NCI-H748 treated with DMSO at 0.1 percent for 48 hours (cell line): ENCODE data around the gene RAB13.

ENCODE experiments used
- DNase-seq: peaks from one replicate; lab custom pipeline; 2025; lab: John Stamatoyannopoulos, UW

RAB13 gene

DNA sequence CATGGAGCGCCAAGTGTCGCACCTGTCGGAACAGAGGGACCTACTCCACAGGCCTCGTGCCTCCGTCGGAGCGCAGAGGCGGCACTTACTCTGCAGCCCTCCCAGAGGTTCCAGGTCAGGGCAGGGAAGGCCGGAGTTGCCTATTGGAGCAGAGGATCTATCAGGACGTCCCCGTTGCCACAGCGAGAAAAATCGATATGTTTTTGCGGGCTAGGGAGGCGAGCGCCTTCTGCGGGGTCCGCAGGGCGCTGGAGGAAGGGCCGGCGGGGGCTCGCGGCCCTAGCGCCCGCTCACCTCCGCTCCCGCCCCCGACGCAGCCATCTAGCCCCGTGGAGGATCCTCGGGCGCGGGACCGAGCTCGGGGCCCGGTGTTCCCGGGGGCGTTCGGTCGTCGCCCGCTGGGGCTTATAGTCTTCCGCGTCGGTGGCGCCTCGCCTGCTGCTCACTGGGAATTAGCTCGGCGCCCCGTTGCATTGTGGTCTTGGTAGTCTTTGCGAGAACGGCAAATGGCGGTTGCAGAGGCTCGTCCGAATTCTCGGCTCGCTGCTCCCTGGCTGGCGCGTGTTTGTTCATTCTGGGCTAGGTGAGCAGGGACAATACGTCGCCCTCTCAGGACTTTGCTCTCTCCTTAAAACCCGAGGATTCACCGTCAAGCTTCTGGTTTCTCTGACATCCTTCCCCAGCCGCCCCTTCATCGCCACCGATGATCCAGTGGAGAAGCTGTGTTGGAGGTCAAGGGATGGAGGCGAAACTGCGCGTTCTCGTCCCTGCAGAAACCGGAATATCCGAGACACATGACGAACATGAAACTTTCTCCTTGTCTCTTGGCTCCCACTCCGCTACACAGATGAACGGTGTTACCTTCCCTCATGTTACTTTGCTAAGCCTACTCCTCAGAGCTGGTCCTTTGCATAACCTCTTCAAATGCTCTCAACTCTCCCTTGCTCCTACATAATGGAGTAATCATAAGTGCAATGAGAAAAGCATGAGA, 8.6 kb downstream of the RAB13 start, which contains the start of gene JTB:
Gene JTB (minus strand): TSS at position 425 of the 991 bp plus-strand sequence. CDS start 422 bp downstream, at position 3.
- peak; percentile 67 for DNase-seq

- no peak for DNase-seq
Measured at GRCh38 chr1:153976819-153977249, 9.3 kb downstream of the RAB13 start.

DNA sequence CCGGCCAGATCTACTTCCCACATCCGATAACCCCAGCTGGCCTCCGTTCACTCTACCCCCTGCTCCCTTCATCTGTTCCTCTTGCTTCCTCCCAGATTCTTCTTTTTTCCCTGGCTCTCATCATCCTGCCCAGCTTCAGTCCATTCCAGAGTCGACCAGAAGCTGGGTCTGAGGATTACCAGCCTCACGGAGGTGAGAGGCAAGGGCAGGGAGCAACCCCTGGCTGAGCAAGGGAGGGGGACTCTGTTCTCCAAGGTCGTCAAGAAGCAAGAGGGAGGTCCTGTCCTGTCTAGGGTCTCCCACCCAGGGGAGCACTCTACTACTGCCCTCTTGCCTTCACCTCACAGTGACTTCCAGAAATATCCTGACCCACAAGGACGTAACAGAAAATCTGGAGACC, 12.6 kb downstream of the RAB13 start:
- no peak for DNase-seq

DNA sequence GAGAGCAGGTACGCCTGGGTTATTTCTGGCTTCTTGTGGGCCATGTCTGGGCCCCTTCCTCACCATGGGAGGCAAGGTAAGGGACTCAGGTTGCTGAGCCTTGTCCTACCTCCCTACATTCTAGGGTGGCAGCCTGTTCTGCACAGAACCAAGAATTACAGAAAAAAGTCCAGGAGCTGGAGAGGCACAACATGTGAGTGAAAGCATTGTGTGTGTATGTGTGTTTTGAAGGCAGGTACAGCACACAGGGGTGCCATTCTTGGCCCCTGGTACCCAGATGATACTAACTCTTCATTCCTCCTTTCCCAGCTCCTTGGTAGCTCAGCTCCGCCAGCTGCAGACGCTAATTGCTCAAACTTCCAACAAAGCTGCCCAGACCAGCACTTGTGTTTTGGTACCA, 13.1 kb downstream of the RAB13 start:
- no peak for DNase-seq

DNA sequence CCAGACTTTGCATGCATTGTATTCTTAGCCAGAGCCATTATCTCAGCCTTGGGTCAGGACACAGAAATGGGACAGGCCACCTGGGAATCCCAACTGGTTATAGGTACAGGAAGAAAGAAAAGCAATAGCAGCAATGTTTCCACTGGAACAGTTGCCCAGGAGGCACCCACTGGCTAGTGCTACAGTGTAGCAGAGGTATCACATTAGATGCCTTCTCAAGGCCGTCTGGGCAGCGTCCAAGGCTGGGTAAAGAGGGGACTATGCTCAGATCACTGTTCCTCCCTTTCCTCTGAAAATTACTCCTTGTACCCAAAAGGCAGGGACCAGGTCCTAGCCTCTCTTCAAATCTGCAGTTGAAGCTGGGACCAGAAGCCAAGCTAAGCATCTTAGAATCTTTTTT, 15.8 kb downstream of the RAB13 start:
- DNase-seq = no peak

DNA sequence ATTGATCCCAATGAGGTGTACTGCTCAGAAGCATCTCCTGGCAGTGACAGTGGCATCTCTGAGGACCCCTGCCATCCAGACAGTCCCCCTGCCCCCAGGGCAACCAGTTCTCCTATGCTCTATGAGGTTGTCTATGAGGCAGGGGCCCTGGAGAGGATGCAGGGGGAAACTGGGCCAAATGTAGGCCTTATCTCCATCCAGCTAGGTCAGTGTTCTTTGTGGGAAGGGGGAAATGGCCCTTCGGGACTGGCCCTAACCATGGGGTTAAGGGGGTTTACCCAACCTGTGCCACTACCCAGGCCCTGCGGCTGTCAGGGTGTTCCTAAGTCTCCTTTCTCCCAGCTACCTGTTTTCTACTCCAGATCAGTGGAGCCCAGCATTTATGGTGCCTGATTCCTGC, 17.2 kb downstream of the RAB13 start:
- no peak for DNase-seq

DNA sequence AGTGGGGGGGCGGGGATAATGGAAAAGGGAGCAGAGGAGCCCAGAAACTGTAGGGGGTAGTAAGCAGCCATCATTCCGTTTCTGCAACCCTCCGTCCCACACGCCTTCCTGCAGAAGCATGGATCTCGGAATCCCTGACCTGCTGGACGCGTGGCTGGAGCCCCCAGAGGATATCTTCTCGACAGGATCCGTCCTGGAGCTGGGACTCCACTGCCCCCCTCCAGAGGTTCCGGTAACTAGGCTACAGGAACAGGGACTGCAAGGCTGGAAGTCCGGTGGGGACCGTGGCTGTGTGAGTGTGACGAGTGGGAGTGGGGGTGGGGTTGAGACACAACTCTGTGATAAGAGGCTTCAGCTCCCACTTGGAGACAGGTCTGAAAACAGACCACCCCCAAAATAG, 17.7 kb downstream of the RAB13 start:
- DNase-seq = peak; percentile 36

- peak; percentile 79 for DNase-seq
Measured at GRCh38 chr1:153968000-153968363, 18.2 kb downstream of the RAB13 start.

DNA sequence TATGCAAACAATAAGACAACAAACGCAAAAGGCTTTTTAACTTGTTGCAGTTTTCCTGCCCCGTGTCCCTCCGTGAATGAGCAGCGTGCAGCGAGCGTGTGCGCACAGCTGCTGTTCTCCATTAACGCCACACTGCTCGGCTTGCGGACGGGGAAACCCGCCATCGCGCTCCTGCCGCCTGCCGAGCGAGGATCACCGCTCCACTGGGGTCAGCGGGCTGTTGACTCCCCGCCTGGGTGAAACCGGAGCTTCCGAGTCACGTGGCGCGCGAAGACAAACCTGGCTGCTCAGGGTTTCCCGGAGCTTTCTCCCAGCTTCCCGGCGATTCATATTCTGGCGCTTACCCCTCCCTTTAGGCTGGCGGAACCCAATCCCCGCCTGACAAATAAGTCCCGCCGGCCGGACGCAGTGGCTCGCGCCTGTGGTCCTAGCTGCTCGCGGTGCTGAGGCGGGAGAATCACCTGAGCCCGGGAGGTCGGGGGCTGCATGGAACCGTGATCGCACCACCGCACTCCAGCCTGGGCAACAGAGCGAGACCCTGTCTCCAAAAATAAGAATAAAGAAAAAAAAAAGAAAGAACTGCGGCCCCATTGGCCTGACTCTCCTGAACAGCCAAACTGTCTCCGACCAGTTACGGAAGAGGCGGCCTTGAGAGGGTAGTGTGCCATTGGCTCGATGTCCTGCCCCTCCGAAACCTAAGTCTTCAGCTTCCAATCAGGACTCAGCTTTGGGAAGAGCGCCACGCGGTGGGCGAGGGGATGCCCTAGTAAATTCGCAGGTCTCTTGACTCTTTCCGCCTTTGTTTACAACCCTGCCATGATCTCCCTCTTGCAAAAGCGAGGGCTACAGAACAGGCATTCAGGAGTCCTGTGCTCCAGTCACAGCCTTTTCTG, 18.8 kb downstream of the RAB13 start, which contains the start of gene CREB3L4:
Gene CREB3L4 (plus strand): TSS at position 796 of the 893 bp plus-strand sequence. CDS start 624 bp downstream, outside the sequence.
- DNase-seq = peak; percentile 94

DNA sequence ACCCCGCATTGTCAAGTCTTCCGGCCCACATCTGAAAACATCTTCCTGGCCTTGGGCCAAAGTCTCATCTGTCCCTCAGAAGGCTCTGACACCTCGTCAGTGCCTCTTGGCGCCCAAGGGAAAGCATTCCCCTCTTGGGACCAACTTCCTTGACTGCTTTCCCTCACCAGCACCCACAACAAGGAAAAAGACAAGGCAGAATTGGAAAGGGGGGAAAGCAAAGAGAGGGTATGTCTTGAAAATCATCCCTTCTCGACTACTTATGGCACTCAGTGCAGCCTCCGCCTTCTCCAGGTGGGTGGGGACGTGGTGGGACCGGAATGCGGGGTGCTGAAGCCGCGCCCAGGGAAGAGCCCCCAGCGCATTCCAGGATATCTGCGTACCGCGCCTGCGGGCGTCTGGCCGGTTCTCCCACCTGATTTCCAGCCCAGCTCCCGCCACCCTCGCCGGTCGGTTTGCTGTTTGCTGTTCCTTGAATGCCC, 22.2 kb downstream of the RAB13 start:
- no peak for DNase-seq

GRCh38 chr1:153963030-153963849, 22.9 kb downstream of the RAB13 start, which contains the start of gene SLC39A1:
TSS of gene SLC39A1 (minus strand) at chr1:153963537. CDS start at chr1:153962715, 822 bp downstream.
- peak; percentile 96 for DNase-seq

DNA sequence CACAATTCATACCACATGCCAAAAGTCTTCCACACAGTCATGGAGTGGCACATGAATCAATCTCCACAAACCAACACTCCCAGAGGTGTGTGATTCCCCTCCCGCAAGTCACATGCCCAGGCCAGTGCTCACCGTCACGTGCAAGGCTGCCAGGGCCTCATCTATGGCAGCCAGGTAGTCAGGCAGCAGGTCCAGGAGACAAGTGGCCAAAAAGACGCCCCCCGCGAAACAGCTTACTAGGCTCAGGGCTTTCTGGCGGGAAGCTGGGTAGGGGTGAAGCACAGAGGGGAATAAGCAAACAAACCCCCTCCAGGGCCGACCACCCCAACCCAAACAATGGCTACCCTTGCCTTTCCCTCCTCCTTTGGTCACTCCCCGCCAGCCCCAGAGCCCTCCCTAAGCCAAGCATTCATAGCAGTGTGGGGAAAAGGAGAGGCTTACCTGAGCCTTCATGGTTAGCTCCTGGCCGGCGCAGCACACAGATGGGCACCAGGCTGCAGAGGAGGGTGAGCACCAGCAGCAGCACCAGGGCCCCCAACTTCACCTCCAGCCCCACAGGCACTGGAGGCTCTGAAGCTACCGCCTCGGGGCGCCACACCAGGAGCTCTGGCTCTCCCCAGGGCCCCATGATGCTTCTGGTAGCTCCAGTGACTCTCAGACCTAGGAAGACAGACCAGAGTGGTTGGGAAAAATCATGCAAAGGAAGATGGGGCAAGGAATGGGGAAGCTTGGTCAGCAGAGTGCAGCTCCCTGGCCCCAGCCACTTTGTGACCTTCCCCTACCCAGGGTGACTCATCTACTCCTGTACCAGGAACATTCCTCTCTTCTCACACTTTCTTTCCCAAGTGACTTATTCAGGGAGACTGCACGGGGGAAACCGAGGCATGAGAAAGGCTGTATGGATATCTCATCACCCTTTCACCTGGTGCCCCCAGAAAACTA, 23.8 kb downstream of the RAB13 start:
- DNase-seq = no peak

DNA sequence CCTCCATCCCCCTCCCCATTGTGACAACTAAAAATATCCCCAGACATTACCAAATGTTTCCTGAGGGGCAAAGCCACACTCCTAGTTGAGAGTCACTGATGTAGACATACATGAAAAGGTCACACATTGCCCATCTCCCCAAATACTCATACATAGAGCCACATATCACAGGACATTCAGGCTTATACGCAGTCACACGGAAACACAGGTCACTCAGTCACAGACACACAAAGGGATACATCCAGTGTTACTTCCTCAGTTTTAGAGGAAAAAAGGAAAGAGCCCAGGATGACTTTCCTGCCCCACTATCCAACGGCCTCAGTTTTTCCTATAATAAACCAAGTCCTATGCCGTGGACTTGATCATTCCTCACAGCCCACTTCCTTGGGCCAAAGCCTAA, 24.7 kb downstream of the RAB13 start:
- no peak for DNase-seq

GRCh38 chr1:153960206-153960605, 25.9 kb downstream of the RAB13 start:
- DNase-seq = no peak

- no peak for DNase-seq
Measured at GRCh38 chr1:153959454-153959853, 26.7 kb downstream of the RAB13 start.

DNA sequence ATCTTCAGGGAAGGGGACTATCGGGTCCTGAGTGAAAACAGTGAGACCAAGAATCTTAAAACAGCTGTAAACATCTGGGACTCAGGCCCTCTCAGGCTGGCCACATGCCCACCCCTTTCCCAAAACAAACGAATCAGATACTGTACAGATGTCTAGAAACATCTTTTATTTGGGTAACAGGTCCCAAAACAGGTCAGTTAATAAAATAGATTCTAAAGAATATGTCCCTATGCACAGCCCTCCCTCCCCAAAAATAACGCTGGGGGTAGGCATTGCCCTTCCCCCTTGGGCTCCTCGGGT, 27.2 kb downstream of the RAB13 start:
- no peak for DNase-seq

DNA sequence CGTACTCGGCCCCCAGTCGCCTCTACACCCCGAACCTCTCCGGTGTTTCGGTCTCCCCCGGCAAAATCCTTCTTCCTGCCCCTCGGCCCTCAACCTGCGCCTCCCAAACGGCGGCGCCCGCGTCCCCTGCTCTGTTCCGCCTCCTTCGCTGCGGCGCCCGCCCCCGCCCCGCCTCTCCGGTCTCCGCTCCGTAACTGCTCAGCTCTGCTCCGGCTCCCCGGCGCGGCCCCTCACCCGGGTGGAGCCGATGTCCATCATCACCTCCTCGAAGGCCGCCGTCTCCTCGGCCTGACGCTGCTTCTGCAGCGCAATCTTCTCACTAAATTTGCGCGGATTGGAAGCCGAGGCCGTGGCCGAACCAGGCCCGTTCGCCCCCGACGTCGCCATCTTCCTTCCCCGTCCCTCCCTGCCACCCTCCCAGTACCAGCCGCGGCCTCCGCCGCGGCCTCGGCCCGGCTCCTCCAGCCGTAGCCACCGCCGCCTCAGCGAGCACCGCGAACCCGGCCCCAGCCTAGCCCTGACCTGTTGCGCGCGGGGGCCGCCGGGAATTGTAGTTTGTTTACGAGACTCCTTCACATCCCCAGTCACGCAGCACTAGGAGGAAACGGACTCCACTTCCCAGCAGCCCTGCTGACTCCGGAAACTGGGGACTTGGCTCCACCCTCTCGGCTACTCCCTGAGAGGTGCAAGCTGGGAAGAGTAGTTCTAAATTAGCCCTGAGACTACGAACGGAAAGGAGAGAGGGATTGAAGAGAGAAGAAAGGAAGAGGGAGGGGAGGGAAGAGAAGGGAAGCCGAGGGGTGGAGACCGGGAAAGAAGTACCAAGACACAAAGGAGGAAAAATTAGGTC, 27.8 kb downstream of the RAB13 start, which contains the start of gene CRTC2:
Gene CRTC2 (minus strand): TSS at position 502 of the 850 bp plus-strand sequence. CDS start 115 bp downstream, at position 387.
- DNase-seq = peak; percentile 98

DNA sequence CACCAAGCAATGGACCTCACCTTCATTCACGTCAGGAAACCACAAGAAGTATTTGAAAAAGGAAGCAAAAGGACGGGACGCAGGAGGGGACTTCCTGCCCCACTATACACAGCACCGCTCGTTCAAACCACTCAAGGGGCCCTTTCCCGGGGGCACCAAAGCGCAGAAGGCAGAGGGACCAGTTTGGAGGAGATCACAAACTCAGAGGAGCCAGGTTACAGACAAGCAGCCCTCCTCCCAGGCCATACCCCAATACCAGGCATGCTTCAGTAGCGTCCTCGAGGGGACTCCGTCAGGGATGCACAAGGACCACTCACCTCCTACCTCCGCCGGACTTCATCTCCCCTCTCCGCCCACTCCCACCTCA, 28.4 kb downstream of the RAB13 start:
- no peak for DNase-seq

DNA sequence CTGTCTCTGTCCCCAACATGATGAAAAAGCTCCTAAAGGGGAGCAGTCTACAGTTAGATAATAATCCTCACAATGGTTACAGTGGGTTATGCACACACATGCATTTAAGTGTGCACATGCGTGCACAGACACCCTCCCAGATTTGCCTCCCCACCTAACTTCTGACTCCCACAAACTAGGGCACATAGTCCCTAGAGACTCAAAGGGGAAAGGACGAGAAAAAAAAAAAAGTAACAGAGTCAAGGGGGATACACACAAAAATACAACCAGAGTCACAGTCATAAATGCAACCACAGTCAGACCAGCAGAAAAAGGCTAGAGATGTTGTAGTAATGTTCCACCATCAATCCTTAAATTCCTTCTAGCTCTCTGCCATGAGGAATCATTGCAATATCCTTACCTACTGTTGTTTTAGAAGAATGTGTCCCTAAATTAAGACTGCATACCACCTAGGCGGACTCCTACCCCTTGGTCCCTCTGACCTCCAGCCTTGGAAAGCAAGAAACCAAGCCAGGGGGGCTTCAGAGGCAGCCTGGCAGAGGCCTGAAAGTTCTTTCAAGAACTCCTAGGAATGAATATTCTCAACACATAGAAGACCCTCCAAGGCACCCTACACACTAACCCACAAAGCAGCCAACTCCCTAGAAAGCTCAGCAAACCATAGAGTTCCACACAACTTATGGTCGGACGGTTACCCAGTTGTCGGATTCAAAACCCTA, 29.0 kb downstream of the RAB13 start:
- no peak for DNase-seq
